GM18499 (cell line): ENCODE measurements around the gene NR1D2.

Experiments used
- ATAC-seq: cut with Tn5 transposase; IDR thresholded peaks from one replicate; pipeline ENCODE4 v1.9.1; 2021; ENCODE audit warnings: moderate number of reproducible peaks; ENCODE audit not compliant: insufficient read depth, unreplicated experiment

Gene NR1D2

DNA sequence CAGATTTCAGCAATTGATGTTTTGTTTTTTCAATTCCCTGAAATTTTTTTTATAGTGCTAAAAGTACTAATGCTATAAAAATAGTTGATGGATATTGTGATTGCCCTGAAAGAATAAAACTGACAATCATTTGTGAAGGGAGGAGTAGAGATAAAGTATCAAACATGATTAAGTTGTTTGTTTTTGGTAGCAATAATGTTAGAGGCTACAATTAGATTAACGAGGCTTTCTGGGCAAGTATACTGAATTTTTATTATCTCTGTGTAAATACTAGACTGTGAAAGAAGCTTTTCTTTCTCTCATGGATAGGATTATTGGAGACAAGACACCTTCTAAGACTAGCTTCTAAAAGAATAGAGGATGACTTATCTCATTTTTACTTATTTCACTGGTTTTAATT is 15.6 kb downstream of the NR1D2 start:
- no peak for ATAC-seq

DNA sequence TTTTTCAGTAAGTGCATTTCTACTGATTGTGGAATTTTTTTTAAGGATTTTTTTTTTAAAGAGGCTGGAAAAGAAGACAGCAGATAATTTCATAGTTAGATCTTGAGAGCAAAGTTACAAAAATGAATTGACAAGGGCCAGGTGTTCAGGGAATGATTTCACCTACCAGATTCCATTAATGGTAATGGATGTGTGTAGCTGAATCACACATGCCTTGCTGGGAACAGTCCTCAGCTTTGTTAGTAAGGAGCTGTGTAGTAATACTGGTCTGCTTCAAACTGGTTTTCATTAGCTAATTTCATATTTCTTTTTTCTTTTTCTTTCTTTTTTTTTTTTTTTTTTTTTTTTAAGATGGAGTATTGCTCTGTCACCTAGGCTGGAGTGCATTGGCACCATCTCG is 16.0 kb downstream of the NR1D2 start:
- ATAC-seq, result no peak

DNA sequence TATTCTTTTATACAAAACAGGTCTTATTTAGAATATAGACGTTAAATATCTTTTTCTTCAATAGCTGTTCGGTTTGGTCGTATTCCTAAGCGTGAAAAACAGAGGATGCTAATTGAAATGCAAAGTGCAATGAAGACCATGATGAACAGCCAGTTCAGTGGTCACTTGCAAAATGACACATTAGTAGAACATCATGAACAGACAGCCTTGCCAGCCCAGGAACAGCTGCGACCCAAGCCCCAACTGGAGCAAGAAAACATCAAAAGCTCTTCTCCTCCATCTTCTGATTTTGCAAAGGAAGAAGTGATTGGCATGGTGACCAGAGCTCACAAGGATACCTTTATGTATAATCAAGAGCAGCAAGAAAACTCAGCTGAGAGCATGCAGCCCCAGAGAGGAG is 16.8 kb downstream of the NR1D2 start:
- ATAC-seq, result no peak

DNA sequence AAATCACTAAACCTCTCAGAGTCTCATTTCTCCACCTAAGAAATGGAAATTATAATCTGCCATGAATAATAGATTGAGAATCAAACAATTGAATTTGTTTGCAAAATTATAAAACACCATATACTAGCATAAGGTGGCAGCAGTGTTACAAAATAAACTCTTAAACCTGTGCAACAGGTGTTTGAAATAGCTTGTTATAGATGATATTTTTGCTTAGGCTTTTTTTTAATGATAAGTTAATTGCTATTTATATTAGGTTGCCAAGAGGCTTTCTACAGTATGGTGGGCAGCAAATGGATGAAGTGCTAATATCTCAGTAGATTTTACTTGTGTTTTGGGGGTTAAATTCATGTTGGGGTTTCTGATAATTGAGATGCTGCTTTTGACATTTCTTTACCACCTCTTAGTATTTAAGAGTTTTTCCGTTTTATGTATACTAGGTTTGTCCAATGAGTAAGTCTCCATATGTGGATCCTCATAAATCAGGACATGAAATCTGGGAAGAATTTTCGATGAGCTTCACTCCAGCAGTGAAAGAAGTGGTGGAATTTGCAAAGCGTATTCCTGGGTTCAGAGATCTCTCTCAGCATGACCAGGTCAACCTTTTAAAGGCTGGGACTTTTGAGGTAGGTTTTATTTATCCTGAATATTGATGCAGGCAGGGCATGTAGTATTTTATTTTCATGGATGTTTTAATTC is 19.6 kb downstream of the NR1D2 start:
- ATAC-seq, result no peak

DNA sequence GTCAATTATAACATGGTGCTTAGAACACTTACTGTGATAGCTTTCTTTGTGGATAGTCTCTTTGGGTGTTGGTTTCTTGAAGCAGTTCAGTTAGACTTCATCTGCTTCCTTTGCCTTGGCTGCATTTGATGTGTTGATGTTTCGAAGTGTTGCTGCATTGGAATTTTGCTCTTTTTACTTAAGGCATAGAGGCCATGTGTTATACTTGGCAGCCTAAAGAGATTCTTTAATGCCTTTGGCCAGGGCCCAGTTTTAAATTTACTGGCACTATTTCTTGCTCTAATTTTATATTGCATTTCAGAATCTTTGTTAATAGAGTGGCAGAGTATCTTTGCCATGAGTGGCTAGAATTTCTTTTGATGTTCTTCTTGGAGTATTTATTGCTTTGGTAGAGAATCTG is 21.2 kb downstream of the NR1D2 start:
- no peak for ATAC-seq

DNA sequence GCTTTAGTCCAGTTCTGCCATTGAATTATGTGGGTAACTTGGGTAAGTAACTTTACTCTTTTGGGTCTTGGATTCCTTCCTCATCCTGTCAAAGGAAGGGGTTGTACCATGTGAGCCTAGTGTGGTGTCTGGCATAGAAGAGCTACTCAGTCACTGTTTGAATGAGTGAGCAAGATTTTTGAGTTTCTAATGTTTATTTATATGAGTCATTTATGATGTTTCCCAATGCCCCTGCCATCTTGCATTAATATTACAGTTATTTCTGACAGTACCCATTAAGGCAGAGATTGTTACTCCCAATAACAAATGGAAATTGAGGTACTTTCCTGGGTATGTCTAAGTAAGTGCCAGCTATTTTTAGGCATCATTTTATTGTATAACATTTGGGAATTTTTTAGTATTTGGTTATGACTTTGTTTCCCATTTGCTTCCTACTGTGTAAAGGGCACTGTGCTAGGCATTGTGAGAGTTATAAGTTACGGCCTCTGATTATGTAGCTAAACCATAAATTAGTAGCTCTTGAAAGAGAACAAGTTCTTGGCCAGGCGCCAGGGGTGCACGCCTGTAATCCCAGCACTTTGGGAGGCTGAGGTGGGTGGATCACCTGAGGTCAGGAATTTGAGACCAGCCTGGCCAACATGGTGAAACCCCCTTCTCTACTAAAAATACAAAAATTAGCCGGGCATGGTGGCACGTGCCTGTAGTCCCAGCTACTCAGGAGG is 23.5 kb downstream of the NR1D2 start:
- ATAC-seq, result no peak

DNA sequence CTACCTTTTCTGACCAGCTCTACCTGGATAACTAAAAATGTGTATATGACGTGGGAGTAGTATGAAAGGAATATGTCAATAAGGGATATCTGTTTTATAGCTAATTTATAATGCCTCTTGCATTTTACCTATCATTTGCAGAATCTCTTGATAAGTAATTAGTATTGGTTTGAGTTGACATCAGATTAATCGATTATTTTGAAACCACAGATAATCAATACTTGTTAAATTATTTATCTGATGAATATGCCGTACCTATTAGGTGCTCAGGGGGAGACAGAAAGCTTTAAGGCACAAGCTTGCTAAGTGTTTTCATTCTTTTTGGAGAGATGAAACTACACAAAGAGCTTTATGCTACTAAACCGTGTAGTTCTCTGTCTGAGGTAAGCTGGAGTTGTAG is 24.3 kb downstream of the NR1D2 start:
- no peak for ATAC-seq

DNA sequence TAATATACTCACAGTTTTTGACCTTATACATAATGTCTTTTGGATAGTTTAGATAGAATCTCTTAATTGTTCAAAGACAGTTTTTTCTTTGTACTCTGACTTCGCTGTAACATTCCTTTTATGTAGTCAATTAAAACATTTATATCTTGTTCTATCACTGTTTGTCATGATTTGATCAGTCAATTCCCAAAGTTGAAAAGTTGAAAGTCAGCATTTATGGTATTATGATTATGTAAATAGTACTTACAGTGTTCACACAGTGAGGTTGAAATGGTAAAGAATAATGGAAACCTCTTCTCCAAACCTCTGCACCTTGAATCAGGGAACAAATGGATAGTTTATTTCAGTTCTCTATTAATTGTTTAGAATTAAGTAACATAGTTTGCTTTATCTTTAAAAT is 26.6 kb downstream of the NR1D2 start:
- no peak for ATAC-seq

DNA sequence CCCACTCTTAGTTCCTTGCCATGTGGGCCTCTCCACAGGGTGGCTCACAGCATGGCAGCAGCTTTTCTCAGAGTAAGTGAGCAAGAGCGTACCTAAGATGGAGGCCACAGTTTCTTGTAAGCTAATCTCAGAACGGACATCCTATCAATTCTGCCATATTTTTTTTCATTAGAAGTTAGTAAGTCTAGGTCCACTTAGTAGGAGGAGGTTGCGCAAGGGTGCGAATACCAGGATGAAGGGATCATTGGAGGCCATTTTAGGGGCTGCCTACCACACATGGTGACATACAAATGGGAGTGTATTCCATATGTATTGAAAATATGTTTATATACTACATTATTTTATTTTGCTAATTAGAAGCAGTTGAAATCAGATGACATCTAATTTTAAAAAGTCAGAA is 31.5 kb downstream of the NR1D2 start:
- ATAC-seq, result no peak

DNA sequence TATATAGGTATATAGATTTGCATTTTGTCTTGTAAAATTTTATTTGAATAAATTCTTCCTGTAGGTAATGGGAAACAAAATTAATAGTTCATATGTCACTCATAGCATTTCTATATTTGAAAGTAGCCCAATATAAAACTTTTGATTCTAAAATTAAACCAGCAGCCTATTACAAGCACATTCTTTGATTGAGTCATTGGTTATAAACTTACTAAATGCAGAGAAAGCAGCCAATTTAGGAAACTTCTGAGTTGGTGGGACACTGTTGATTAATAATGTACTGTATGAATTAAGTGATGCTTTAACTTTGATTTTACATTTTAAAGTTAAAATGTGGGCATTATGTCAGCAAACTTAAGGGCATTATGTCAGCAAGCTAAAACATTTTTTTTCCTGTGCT is 34.5 kb downstream of the NR1D2 start:
- ATAC-seq, result no peak

DNA sequence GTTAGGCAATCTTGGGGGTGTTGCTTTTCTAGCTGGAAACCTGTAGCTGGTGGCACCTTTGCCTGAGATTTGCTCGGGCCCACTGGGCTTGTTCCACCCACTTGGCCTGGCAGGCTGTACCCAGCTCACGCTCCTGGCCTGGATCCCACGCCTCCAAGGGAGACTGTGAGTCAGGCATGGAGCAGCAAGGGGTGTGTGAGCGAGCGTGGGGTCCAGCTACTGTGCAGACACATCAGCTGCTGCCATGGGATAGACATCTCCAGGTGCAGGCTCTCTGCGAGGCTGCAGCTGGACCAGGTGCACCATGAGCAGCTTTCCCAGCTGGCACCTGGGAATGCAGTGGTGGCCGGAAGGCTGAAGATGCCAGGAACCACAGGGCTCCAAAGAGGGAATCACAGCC is 36.0 kb downstream of the NR1D2 start:
- no peak for ATAC-seq

DNA sequence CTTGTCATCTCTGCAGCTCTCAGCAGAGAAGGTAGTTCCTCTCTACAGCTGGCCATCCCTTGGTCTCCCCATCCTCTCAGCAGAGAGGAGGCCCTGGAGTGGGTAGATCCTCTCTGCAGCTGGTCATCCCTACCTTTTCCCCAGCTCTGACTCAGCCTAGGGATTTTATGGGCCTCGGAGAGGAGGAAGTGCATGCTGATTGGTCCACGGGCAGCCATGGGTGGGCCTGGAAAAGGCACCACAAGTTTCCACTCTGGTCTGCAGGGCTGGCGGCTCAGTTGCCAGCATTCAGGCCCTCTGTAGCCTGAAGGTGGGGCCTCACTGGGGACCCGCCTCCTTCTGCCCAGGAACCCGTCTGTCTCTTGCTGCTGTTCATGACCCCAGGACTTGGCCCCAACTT is 36.9 kb downstream of the NR1D2 start:
- ATAC-seq, result no peak

DNA sequence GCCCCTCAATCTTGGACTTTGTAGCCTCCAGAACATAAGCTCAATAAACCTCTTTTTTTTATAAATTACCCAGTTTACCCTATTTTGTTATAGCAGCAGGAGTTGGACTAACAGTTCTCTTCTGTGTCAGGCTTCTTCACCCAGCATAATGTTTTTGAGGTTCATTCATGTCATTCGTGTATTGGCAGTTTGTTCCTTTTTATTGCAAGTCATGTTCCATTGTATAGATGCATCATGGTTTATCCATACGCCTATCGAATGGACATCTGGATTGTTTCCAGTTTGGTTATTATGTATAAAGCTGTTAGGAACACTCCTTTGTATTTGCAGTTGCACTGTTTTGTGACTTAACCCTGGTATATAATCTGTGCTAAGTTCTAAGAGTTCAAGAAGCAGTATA is 39.8 kb downstream of the NR1D2 start:
- ATAC-seq, result no peak

DNA sequence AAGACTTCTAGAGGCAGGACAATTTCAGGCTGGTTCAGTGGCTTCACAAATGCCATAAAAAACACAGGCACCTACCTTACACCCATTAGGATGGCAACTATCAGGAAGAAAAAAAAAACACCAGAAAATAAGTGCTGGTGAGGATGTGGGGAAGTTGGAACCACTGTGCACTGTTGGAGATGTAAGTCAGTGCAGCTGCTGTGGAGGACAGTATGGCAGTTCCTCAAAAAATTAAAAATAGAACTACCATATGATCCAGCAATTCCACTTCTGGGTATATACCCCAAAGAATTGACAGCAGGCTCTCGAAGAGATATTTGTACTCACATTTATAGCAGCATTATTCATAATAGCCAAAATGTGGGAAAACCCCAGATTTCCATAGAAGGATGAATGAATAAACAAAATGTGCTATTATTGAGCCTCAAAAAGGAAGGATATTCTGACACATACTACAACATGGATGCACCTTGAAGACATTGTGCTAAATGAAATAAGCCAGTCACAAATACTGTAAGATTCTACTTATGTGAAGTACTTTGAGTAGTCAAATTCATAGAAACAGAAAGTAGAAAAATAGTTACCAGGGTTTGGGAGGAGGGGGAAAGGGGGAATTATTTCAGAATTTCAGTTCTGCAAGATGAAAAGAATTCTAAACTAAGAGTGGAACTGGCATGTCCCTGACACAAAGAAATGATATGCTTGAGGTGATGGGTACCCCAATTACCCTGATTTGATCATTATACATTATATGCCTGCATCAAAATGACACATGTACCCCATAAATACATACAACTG is 40.9 kb downstream of the NR1D2 start:
- ATAC-seq, result no peak

DNA sequence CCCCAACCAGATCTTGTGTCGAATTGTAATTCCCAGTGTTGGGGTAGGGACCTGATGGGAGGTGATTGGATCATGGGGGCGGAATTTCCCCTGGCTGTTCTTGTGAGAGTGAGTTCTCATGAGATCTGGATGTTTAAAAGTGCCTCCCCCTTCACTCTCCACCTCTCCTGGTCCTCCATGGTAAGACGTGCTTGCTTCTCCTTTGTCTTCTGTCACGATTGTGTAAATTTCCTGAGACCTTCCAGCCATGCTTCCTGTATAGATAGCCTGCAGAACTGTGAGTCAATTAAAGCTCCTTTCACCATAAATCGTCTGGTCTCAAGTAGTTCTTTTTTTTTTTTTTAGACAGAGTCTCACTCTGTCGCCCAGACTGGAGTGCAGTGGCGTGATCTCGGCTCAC is 42.3 kb downstream of the NR1D2 start:
- no peak for ATAC-seq

DNA sequence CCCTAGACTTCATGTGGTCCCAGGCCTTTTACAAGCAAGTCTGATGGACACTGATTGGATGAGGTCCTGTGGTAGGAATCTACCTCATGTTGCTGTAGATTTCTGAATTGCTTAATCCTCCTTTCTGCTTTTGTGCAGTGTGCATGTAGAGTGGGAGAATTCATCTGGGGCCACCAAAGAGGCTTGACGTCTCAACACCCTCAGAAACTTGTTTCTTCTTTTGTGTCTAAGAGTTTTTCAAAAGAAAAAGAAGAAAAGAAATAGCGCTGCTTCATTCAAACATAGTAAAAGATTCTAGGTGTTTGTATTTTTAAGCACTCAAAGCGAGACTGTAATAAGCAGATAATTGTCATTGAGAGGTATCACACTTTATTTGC is 46.2 kb downstream of the NR1D2 start:
- ATAC-seq, result no peak

DNA sequence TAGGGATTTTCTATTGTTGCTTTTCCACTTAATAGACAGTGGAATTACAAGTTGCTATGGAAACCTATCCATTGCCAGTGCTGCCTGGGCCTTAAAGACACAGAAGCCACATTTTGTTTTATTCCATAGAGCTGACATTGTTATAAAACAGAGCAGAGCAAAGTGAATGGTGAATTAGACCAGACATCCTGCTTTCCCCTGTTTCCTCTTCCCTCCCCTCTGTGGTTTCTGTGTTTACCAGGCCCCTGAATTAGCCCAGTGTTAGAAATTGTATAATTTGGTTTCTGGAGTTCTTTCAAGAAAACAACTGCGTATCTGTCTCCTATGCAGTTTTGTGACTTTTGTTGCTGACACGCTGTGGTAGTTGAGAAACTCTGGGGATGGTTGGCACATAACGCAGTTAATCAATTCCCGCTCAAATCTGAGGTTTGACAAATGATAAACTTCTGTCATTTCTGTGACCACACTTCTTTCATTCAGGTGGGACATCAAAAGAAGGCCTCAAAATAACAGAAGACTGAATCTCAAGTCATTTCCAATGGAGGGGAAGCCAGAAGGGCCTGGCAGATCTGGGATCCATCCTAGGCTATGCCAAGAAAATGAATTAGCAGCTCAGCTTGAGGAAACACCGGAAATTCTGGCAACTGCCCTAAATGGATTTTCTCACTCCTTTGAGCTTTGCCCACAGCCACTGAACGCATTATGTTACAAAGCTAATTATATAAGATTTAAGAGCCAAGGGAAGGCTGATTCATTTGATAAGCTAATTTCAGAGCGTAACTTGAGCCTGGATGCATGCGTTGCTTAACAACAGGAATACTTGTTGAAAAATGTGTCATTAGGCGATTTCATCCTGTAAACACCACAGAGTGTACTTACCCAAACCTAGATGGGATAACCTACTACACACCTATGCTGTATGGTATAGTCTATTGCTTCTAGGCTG is 46.9 kb downstream of the NR1D2 start:
- ATAC-seq, result no peak

DNA sequence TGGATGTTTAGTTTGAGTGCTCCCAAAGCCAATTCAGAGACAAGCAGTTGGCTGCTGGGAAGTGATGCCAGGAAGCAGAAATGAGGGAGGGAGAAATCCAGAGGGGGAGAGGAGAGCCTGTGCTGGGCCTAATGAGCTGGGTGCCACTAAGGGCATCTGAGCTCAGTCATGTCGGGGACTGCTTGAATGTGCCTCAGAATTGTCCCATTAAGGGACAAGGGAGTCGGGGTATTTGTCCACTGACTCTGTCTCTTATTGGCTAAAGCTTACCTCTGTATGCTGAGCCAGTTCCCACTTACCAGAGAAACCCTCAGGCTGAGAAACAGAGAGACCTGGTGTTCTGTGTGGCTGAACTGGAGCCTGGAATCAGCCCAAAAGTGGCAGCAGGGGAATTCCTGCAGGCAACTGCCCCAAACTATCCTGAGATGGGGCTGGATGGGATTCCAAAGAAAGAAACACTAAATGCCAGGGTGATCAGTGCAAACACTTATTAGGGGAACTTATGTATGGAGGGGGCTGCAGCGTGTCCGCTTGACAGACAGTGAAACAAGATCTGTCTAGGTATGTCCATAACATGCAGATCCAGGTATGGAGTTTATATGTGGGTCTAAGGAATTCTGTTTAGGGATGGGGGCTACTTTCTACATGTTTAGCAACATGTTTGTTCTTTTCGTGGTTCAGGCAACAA is 48.6 kb downstream of the NR1D2 start:
- ATAC-seq, result no peak

DNA sequence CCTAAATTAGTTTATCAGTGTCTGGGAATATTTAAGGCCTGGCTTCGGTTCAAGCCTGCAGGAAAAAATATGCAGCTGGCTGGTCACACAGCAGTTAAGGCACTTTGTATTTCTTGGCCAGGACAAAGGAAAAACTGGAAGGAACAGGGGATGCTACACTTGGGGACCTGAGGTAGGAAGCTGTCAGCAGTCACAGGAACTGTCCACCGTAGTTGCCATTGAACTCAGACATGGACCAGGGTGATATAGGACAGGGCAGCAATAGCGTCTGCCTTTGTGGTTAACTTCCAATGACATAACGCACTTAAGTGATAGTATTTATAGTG is 49.1 kb downstream of the NR1D2 start:
- no peak for ATAC-seq

DNA sequence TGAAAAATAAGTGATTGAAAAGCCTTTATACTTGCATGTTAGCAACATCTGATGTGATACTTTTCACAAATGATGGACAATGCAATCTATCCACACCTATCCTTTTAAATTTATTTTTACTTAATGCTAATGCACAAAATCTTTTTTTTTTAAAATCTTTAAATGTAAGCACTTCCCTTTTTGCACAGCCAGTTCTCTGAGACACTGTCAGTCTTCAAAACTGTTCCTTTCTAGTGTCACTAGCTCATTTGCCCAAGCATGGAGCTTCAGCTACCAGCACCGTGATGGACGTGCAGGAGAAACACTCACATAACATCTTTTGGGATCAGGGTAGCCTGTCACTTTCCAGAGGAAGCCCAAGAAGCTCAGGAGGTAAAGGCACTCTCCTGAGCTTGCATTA is 50.1 kb downstream of the NR1D2 start:
- ATAC-seq, result no peak
